ENCODE measurements around the gene ADCY7.

DNA sequence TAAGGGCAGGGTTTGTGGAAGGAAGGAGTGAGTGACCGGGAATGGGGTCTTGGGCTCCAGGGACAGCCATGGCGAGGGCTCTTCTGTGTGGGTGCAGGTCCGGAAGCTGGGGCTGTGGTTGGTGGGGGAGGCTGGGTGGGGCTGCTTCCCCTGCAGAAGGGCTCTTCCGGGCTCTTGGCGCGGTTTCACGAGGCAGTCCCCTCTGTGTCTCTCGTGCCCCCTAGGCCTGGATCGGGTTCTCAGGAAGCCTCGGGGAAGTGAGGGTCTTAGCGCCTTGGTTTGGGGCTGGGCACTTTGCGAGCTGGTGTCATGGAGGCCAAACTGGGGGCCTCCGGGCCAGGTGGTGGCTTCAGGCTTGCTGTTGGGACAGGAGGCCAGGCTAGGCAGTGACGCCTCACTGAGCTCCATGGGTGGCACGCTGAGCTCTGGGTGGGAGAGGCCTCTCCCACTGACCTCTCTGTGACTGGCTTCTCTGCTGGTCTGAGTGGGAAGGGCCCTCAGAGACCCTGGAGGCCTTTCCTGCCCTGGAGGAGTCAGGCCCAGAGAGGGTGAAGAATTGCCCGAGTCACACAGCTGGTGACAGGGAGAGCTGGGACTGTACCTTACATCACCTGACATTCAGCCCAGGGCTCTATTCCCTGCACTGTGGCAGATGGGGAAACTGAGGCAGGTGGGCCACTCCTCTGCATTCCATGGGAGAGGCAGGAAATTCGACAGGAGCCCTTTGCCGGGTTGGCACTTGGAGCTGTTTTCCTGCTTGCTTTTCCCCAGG, 8.2 kb downstream of the ADCY7 start:
- peak; percentile 9 for TF ChIP-seq POLR2A (IDR thresholded peaks at IDR 0.05; ENCODE audit: extremely low read depth, insufficient read length)
- TF ChIP-seq, protein P1, sequence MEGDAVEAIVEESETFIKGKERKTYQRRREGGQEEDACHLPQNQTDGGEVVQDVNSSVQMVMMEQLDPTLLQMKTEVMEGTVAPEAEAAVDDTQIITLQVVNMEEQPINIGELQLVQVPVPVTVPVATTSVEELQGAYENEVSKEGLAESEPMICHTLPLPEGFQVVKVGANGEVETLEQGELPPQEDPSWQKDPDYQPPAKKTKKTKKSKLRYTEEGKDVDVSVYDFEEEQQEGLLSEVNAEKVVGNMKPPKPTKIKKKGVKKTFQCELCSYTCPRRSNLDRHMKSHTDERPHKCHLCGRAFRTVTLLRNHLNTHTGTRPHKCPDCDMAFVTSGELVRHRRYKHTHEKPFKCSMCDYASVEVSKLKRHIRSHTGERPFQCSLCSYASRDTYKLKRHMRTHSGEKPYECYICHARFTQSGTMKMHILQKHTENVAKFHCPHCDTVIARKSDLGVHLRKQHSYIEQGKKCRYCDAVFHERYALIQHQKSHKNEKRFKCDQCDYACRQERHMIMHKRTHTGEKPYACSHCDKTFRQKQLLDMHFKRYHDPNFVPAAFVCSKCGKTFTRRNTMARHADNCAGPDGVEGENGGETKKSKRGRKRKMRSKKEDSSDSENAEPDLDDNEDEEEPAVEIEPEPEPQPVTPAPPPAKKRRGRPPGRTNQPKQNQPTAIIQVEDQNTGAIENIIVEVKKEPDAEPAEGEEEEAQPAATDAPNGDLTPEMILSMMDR (IDR thresholded peaks at IDR 0.05; ENCODE audit: low read depth, low read length) = no peak
- TF ChIP-seq, protein P2, sequence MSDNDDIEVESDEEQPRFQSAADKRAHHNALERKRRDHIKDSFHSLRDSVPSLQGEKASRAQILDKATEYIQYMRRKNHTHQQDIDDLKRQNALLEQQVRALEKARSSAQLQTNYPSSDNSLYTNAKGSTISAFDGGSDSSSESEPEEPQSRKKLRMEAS (IDR thresholded peaks at IDR 0.05; ENCODE audit: low read depth, low read length) = peak; percentile 27; the same call in 1 of the 2 replicates
